ENCODE measurements around the gene SLBP.
A peak's percentile ranks its signal among the peaks of the same experiment; 100 is the strongest.

Gene SLBP

DNA sequence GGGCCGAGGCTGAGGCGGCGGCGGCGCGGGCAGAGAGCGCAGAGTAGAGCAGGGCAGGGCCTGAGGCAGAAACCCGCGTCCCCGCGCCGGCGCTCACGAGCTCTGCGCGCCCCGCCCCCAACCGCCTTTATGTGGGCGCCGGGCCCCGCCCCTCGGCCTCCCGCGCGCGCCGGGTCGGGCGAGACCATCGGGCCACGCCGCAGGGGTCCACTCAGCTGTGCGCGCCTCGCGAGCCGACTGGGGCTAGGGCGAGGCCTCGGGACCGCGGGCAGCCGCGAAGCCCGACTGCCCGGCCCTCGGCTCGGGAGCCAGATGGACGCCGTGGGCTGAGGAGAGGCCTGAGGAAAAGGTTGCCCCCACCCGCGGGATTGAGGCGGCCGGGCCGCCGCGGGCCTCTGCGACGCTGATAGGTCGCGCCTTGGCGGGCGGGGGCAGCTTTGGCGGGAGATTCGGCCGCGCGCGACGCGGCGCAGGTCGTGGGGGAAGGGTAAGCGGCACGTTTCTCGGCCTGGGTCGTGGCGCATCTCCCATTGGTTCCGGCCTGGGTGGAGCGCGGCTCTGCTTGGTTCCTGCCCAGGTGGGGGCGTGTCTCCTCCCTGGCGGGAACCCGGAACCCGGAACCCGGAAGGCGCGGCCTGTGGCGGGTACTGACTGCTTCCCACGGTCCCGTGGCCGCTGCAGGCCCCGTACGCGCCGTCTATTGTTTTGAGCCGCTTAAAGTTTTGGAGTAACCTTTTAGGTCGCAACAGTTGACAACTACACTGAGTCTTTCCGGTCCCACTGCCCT is at the start of gene SLBP:
SLBP (minus strand) TSS at position 104 of the 787 bp plus-strand sequence. CDS start 131 bp downstream, outside the sequence.
- peak; percentile 99 for DNase-seq

DNA sequence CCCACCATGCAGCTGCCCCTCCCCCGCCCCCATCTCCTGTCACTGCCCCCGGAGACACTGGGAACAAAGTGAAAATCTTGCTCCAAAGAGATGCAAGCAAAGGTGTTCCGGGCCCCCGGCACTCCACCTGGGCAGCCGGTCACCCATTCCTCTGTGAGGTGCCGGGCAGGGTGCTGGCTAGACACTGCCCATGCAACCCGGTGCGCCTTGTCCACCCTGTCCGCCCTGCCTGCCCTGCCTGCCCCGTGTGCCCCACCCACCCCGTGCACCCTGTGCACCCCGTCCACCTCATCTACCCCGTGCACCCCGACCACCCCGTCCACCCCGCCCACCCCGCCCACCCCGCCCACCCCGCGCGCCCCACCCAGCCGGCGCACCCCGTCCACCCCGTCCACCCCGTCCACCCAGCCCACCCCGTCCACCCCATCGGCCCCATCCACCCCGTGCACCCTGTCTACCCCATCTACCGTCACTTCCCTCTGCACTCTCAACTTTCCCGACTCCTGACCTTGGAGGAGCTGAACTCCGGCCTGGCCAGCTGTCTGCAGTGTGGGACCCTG is 49.1 kb upstream of the SLBP start:
- DNase-seq, result no peak

DNA sequence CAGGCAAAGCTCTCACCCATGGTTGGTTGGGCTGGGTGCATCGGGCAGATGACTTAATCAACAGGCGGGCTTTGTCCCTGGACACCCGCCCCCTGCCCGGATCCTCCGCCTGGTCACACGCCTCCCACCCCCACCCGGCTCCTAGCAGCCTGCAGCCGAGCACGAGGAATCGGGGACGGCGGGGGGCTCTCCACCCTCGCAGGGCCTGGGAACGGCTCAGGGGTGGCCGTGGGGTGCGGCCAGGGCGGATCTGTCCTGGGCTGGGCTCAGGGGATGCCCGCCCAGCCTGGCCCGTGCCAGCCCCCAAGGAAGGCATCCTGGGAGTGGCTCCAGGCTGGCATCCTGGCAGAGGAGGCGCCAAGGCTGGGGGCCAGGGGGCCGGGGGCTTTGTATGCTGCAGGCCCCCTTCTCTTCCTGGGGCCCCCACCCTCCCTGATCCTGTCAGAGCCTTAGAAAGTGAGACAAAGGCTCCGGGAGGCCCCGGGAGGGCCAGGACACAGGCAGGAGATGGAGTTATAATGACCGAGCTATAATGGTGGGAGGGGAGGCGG is 48.5 kb upstream of the SLBP start:
- no peak for DNase-seq

DNA sequence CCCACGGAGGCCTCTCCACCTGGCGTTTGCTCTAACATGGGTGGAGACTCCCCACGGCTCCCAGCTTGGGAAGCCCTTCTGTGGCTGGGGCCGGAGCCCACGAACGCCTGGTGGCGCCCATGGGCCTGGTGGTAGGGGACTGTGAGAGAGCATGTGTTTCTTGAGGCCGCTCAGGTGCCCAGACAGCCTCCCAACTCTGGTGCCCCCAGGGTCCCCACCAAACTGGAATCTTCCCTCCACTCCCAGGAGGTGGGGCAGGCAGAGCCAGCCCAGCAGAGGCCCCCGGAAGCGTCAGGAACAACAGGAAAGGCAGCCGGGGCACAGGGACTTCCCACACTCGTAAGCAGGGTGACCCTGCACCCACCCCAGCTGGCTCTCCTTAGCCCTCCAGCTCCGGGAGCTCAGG is 47.7 kb upstream of the SLBP start:
- DNase-seq, result no peak

DNA sequence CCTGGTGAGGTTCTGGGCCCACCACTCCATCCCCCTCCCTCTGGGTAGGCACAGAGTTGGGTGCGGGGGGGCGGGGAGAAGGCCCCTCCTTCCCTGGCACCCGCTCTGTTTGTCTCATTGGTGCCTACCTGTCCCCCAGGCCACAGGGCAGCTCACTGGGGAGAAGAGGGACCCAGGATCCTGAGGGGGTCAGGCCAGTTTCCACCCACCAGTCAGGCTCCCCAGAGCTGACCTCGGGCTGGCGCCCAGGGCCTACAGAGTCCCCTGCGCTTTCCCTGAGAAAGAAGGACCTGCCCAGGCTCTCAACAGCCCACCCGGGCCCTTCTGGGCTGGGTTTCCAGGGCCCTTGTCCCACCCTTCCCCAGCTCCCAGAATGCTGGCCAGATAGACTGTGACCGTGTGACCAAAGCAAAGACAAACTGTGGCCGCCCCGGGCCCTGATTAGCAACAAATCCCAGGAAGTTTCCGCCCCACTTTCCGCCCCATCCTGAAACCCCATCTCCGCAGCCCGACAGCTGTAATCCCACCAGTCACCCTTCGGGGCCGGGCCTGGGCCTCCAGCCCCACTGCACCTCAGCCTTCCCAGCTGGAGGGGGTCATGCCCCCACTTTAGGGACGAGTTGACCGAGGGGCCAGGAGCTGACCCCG is 47.2 kb upstream of the SLBP start:
- no peak for DNase-seq

DNA sequence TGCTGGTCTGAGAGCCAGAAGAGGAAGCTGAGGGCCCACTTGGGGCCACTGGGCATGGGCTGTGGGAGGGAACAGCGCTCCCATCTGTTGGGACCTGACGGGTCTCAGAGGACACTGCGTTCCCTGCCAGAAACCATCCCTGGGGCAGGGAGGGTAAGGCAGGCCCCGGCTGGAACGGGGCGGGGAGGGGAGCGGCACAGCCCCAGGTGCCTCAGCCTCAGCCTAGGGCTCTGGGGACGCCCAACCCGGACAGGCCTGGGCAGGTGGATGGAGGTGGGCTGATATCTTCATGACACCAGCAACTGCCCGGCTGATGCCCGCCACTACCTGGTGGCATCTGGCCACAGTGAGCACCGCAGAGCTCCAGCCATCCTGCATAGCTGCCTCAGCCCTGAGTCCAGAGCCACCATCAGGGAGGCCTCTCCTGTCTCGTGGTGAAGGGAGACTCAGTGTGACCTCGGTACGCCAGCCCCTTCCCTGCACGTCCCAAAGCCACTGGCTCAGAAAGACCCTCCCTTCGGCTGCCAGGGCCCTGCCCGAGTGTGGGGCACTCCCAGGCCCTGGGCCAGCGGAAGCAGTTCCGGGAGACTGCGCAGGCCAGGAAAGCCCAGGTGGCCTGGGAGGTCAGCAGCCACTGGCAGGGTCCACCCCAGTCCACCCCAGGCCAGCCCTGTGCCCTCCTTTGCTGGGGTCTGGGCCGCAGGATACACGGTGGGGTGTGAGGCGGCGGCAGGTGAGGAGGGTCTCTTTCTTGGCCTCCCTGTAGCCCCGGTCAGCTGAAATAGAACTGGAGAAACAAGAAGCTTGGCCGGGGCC is 46.4 kb upstream of the SLBP start:
- no peak for DNase-seq

DNA sequence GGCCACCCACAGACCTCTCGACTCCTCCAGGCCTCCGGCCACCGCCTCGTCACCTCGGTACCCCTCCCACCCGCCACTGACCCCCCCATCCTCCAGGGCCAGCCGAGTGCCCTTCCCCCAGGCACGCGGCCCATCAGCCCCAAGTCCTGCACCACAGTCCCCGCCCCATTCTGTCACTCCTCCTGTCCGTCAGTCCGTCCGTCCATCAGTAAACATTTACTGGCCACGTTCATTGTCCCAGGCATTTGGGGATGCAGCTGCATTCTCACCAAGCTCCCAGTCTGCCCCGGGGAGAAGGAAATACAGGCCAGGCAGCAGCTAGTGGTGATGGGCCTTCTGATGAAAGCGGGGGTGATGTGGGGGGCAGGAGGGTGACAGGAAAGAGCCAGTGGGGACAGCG is 45.7 kb upstream of the SLBP start:
- no peak for DNase-seq

DNA sequence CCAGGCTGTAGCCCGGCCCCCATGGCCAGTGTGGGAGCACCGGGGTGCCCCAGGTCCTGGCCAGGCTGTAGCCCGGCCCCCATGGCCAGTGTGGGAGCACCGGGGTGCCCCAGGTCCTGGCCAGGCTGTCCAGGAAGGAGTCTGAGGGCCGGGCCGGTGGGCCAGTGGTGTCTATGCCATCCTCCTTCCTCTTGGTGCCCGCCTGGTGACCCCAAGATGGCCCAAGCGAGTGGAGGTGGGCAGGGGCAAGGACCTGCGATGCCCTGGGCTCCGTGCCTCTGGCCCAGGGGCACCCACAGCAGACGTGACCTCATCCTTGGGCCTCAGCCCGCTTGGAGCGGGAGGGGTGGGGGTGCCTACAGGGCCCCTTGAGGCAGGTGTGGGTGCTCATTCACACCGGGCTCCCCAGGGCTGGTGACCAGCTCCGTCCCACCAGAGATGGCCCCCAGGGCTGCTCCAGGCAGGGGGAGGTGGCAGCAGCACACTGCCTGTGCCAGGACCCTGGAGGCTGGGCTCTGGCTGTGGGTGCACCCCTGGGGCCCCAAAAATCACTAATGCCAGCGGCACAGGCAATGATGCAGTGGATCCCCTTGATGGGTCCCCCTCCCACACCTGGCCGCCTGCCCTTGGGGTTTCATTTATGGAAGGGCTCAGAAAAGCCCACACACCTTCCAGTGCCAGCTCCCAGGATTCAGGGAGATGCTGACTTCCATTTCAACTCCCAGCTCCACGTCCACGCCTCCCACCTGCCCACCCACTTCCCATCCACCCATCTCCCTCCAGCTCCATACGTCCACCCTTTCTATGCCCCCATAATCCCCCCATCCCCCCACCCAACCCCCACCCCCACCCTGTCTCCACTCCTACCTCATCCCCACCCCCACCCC is 45.0 kb upstream of the SLBP start:
- DNase-seq, result no peak

DNA sequence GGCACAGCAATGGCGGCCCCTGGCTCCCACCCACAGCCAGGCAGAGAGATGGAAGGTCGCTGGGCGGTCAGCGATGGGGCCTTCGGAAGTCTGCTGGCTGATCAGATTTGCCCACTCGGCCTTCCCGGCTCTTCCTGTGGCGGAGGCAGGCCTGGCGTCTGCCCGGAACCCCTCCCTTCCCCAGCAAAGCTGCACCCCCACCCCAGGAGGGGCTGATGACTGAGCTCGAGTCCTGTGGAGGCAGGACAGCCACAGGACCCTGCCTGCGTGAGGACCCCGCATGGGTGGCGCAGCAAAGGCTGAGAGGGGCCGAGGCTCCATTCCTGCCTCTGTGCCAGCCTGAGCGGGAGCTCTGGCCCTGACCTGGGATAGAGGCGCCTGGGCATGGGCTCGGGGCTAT is 44.0 kb upstream of the SLBP start:
- DNase-seq, result no peak

DNA sequence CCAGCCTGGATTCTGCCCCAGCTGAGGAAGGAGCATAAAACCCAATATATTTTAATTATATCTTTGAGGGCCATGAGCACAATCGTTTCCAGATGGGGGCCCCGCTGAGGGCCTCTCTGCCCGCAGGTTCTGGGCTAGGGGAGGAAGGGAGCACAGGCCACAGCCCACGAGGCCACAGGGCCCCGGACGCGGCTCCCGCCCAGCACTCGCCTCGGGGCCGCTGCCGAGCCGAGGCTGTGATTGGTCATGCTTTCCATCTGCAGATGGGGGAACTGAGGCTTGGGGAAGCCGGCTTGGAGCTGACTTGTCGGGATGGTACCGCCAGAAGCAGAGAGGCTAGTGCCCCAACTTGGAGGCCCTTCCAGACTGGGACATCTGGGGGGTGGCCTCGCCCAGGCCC is 43.2 kb upstream of the SLBP start:
- no peak for DNase-seq

DNA sequence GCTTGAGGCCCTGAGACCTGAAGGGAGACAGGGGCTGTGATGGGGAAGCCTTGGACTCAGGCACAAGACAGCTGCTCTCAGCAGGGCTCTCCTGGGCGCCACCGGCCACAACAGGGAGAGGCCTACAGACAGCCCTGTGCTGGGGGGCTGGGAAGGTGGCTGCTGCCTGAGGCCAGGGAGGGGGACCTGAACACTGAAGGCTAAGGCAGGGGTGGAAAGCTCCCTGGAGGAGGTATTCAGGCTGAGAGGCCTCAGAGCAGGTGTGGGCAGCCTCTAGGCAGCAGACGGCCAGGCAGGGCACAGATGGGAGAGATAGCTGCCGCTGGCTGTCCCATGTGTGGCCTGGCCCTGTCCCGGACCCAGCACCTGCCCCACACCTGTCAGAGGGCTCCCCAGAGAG is 42.2 kb upstream of the SLBP start:
- DNase-seq, result no peak

DNA sequence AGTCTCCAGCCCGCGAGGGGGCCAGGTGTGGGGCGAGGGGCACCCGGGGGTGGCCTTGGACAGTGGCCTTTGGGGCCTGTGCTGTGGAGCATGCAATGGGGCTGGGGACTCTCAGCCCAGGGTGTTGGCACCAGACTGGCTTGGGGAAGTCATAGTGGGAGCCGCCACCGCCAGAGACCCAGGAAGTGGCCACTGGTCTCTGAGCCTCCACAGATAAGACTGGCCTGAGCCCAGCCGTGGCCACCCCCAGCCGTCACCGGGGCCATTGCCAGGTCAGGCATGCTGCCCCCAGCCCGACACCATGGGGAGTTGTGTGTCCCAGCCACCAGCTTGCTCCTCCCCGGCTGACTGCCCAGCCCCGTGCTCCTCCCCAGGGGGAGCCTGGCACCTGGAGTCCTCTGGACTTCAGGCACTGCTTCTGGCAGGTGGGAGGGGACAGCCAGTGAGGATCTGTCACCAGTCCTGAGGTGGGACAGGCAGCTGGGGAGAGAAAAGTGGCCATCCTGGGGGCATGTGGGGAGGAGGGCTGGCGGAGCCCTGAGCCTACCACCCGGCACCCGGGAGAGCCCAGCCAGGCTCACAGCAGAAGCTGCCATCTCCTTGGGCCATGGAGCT is 41.7 kb upstream of the SLBP start:
- DNase-seq, result no peak

DNA sequence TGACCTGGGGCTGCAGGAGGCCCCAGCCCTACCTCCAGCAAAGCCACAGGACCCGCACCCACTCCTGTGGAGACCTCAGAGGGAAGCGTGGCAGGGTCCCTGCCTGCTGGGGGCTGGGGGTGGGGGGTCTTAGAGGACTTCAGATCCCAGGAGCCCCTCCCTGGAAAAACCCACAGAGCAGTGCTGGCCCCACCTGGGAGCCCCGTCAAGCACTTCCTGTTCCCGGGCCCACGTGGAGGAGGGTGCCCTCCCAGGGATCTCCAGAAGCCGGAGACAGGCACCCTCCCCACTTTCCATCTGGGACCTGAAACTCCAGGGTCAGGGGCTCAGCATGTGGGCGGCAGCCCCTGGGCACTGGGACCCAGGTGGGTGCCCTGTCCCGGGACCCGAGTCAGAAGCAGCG is 41.2 kb upstream of the SLBP start:
- no peak for DNase-seq

DNA sequence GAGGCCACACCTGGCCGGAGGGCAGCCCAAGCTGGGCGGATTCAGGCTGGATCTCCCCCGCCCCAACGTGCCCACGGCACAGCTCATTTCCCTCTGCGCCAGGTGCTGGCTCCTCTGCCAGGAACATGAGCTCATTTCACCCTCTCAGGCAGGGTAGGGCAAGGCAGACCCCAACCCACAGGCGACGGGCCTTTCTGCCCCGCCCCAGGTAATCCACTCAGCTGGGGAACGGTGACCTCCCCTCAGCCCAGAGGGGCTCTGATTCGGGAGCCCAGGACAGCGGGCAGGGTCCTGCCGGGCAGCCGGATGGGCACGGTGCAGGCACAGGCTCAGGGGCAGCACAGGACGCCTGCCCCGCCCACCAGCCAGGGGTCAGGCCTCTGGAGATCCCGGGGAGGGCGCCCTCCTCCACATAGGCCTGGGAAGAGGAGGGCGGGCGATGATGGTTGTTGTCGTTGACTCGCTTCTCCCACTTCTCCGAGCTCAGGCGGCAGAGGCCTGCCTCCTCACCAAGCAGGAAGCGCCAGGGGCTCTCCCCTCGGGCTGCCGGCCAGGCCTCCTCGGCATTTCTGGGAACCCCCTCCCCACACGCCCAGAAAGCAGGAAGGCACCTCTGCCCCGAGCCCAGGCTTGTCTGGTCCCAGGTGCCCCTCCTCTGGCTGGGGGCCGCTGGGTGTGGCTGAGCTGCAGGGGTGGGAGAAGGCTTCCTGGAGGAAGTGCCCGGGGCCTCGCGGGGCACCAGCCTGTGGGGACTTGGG is 40.3 kb upstream of the SLBP start:
- DNase-seq, result no peak

DNA sequence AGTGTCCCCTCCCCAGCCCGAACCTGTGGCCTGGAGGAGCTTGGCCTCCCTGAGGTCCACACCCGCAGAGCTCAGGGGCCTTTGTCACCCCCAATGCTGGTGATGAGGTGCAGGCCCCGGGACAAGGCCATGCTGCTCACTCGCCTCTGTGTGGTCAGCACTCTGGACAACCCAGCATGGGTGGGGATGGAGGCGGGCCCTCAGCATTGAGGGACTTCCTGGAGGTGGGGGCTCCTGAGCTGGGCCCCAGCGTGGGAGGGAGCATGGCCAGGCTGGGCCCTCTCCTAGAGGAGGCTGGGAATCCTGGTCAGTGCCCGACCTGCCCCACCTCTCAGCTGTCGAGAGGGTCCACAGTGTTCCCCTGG is 39.8 kb upstream of the SLBP start:
- no peak for DNase-seq

DNA sequence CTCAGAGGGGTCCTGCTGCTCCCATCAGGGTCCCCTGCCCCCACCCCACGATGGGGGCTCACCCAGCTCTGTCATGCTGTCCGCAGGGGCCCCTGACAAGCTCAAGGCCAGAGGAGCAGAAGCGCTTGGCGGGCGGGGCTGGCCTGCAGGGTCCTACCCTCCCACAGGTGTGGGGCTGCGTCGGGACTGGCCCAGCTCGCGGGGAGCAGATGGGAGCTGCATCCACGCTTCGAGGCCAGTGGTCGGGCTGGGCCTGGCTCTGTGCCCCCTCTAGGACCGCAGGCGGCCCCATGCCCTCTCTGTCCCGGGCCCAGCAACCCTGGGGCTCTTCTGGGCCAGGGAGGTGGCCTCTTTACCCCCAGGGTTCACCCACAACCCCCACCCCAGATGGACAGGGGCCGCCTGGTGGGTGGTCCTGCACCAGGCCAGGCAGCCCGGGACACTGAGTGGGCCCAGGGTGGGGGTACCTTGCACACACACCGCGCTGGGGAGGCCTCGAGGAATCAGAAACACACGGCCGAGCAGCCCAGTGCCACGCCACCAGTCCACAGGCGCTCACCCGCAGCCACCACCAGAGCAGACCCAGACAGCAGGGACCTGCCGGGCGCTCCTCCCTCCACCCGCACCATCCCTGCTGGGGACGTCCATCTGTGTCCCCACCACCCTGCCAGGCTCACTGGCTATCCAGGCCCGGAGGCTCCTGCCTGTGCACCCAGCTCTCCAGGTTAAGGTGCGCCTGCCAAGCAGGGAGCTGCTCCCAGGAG is 39.2 kb upstream of the SLBP start:
- DNase-seq, result no peak

DNA sequence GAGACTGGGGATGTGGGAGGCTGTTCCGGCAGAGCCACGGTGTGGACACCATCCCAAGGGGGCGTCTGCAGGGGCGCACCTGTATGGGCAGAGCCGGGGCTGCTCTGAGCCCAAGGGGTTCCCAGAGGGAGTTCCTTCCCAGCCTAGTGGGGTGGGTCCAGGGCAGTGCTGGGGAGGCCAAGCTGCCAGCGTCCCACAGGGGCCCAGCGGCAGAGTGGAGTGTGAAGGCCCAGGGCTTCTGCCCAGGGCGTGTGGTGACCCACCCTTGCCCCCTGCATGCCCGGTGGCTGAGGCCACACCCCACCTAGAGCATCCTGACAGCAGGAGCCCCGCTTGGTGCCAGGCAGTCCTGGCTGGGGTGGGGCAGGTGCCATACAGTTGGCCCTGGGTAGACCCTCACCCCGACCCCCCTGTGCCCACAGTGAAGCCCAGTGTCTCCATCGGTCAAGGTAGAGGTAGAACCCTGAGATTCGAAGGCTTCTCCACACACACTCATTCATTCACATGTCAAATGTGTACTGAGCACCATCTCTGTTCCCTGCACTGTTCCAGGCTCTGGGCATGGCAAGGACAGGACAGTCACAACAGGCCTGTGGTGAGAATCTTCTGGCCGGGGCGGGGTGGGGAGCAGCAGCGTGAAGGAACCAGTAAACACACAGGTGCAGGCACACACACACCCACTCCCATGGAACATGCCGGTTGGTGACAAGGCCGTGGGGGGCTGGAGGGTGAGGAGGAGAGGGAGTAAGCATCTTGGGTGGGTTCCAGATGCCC is 38.4 kb upstream of the SLBP start:
- DNase-seq, result no peak

DNA sequence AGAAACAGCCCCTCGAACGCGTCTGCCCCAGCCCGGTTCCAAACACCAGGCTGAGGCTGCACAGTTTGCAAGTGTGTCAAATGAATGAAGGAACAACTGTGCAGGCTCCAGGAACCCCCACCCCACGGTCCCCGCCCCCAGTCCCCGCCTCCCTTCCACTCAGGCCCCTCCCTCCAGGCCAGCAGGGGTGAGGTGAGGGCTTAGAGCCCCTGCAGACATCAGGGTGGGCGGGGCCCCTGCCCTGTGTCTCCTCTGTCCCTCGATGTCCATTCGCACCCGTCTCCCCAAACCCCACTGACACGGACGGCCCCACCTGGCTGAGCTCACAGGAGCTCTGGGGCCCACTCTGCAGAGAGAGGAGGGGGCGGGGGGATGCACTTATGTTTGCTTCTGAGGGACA is 37.7 kb upstream of the SLBP start:
- no peak for DNase-seq

DNA sequence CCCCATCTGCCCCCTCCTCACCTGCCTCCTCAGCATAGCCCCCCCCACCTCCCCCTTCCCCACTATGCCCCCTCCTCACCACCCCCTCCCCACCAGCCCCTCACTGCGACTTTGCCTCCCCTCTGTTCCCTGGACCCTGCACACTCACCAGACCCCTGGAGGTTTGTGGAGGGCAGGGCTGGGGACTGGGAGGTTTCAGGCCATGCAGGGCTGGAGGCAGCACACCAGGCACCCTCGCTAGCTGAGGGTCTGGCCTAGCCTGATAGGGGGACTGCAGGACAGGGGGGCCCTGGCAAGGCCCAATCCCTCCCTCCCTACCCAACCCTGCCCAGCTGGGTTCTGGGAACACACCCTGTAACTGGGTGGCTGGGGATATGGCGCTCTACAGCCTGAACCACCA is 37.3 kb upstream of the SLBP start:
- DNase-seq, result no peak

Data from CD4-positive, alpha-beta T cell treated with Interleukin-4 for 4 hours (primary cell).